HK-2 (cell line): ENCODE measurements around the gene VPS13D.
A peak's percentile ranks its signal among the peaks of the same experiment; 100 is the strongest.

Source experiments
- DNase-seq: peaks from one replicate; pipeline ENCODE4 v3.0.0-alpha.2; 2018; ENCODE audit not compliant: unreplicated experiment

VPS13D gene

DNA sequence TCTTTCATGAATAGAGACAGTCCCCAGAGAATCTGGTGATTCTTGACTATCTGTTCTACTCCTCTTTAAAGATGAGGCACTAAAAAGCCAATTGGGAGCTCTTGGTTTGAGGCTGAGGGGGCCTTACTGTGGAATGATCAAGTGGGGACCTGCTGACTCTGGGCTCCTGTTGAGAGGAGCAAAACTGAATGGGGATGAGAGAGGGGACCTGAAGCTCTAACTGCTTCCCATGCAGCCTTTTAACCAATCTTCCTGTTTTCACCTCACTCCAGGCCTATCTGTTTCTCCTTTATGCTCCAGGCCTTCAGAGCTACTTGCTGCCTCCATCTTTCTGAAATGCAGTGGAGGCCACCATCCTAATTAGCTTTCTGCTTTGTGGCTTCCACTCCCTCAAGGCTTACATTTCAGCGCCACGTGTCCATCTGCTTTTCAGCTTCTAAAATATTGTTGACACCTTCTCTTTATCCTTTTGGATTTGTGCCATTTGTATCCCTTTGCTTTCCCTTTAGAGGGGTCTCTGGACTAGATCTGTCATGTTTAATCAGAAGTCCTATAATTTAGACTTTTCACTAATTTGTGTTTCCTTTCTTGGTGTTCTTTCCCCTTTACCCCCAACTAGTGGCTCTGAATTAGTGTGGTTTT is 242.4 kb downstream of the VPS13D start:
- DNase-seq: no peak

DNA sequence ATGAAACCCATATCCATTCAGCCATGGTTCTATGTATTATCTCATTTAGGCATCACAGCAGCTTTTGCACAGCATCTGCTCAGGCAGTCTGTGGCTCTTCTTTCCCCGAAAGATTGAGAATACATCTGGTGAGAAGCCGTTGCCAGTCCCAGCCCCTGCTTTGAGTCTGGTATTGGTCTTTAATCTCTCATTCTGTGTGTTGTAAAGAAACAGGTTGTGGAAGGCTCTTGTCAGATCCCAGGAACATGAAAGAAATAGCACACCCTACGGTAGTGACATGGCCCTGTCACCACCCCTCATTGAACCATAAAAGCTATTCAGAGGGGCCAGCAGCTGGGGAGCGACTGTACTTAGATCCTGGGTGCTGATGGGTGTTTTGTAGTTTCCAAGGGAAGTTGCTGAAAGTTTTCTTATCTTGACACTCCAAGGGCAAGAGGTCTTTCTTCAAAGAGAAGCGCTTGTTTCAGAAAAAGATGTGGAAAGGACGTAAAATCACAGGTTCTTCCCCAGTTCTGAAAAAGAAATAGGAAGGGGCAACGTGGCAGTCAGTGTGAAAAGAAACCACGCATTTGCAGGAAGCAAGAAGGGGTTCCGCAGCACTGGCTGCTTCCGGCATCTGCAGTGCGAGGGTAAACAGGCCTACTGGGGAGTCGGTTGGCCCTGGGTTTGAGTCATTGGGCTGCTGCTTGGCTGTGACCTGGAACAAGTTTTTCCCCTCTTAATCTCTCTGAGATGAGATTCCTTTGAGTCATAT is 243.1 kb downstream of the VPS13D start:
- DNase-seq: no peak

DNA sequence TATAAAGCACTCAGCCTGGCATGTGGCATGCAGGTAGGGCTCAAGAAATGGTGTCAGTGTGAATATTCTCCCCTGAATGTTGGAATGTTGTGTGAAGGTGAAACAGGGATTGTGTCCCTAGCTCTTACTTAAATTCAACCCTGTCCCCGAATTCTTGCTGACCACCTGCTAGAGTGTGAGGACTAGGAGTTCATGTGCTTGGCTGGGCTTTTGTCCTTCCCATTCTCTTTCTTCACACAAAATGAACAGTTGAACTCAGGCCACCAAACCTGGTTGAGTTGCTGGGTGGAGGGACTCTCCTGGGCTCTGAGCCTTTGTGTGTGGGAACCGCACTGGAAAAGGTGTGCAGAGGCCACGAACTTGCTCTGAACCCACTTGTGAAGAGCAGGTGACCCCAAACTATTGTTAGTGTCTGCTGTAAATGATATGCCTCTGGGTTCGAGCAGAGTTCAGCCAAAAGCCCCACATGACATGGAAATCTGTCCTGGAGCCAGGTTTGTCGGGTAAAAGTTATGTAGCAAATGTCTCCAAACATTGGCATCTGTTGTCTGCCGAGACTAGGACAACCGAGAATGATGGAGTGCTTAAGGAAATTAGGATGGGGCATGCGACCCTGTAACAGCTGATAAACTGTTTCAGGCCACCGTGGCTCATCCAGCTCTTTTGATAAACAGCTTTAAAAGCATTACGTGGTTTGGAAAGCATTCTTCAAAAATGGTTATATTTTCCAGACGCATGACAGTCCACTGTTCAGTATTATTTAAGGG is 243.9 kb downstream of the VPS13D start:
- no peak for DNase-seq

DNA sequence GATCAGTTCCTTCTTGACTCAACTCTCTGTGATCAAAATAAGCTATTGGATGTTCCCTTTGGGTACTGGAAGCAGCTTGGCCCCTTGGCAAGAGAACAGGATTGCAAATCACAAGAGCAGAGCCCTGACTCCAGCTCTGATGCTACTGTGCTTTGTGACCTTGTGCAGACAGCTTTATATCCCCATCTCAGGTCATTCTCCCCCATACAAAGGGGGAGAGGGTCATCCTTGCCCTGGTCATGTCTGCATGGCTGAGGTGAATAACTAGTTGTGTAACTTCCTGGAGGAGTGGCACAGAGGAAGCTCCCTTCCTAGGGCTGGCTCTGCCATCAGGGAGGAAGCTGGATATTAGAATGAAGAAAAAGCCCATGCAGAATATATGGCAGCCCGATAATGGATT is 245.3 kb downstream of the VPS13D start:
- DNase-seq: no peak

DNA sequence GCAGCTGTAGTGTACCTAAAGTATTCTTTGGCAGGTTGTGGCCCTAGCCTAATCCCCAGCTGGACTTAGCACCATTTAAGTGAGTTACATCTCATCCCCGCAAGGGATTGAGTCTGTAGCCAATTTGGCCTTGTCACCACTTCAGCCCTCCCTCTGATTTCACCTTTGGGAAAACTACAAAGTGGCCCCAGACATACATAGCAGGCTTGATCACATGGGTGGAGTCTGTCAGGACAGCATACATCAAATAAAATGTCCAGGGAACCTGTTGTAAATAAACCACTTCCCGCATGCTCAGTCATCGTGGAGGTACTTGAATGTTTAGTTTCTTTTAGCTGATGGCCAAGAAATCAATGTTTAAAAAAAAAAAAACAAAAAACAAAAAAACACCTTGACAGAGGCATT is 245.7 kb downstream of the VPS13D start:
- DNase-seq: no peak

DNA sequence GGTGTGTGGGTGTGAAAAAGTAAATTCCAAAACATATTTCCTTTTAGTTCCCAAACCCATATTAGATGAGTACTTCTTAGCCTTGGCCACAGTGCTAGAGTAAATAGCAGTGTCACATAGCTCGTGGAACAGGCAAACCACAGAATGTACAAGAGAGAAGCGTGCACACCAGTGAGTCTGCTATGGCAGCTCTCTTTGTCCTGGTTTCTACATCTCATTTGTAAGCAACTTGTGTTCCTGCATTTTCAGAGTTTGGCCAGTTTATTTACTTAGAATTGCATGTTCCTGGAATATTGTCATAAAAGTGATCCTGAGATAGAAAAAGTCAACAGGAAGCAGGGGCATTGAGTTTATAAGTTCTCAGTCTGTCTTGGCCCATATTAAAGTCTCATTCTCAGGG is 246.1 kb downstream of the VPS13D start:
- no peak for DNase-seq

DNA sequence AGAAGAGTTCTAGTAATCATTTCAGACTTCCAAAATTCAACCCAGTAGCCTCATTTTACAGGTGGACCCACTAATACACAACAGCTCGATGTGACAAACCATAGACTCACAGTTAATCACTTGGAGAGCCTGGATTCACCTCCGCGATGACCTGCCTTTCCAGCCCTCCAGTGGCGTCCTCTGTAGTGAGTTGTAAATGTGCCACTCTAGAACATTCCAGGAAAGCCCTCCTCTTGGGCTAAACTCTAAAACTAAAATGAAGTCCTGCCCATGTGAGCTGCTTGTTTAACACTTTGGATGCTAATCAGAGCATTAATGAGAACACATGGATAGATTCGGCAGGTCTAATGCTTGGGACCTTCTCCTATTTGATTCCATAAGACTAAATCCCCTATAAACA is 247.5 kb downstream of the VPS13D start:
- no peak for DNase-seq

DNA sequence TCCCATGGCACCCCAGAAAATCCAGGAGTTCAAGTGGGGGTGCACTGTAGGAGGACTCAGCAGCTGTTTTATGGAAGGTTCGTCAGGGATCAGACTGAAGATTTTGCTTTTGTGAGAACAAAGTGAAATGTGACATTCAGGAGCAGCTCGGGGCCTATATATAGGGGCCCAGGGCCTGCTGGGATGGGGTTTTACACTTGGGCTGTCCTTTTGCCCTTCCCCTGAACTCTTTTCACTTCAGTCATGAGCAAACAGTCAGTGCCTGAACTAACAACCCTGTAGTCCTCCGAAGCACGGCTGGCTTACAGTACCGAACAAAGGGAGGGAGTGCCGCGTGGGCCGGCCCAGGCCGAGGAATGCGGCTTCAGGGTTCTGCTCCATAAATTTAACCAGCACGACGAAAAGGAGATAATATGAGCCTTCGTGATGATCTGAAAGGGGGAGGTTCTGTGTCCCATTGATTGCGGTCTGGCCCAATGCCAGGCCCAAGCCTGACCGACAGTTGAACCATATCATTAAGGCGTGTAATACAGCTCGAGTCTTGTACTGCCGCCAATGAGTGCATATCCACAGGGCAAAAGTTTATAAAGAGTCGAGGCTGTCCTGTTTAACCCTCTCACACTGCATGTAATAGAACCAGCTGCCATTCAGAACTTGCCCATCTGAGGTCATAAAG is 248.2 kb downstream of the VPS13D start:
- DNase-seq: peak; percentile 88

DNA sequence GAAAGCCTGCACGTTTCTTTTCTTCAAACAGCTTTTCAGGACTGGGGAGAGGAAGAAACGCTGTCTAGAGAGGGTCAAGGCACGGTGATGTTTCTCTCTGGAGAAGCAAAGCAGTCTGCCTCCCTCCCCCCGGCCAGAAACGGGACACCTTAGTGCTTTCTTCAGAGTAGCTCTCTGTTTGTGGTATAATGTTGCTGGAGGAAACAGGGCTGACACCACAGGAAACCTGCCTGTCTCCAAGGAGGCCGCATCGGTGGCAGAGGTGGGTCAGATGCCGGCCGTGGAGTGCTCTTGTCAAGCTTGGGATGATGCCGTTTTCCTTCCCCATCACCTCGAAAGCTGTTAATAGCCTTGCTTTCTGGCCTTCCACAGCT is 248.8 kb downstream of the VPS13D start:
- no peak for DNase-seq

DNA sequence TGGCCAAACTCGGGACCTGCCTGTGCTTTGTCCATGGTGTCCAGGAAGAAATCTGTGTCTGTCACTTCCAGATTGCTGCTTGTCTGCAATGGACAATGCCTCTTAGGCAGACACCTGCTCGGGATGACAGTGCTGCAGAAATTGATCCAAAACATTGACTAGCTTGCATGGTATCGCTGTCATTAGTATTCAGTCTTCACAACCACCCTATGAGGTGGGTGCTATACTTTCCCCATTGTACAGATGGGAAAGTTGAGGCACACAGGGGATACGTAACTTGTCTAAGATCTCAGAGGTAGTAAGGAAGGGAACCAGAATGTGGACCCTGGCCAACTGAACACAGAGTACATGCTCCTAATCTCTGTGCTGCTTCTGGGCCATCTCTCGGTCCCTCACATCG is 249.5 kb downstream of the VPS13D start:
- no peak for DNase-seq

DNA sequence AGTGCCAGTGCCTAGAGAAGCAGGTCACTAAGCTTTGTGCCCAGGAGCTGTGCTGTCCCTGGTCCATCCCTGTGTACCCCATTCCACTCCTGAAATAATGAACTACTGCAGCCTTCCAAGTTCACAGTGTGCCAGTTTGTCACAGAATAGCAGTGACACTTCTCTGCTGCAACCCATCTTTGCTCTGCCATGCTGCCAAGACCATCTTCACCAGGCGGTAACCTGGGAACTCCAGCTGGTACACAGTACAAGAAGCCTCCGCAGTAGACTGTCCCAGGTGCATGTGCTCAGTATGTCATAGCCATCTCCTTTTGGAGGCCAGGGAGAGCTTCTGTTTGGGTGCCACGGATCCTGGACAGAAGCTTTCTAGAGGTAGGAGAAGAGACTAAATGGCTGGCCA is 250.2 kb downstream of the VPS13D start:
- DNase-seq: no peak

DNA sequence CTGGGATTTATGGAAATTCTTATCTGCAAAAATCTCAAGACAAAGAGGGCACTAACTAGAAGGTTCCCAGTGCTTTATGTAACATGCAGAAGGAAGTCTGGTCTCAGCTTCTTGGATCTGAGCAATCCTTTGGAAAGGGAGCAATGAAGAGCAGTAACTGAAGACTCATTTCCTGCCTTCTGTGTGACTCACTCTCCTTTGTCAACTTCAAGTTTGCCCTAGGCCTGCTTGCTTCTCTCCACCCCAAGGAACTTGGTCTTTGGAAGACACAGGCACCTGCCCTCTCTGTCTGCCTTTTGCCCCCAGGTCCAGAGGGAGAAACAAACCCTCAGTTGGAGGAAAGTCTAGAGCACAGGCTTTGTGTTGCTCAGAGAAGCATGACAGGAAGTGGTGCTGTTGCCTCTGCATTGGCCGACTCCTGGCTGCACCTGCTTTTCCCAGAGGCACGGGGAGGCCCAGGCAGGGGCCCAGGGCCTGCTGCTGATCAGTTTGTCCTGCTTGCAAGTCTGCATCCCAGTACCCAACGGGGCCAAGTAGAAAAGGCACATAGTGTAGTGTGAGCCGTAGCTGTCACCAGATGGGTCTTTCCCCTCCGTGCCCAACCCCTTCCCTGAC is 251.0 kb downstream of the VPS13D start:
- DNase-seq: peak; percentile 48

DNA sequence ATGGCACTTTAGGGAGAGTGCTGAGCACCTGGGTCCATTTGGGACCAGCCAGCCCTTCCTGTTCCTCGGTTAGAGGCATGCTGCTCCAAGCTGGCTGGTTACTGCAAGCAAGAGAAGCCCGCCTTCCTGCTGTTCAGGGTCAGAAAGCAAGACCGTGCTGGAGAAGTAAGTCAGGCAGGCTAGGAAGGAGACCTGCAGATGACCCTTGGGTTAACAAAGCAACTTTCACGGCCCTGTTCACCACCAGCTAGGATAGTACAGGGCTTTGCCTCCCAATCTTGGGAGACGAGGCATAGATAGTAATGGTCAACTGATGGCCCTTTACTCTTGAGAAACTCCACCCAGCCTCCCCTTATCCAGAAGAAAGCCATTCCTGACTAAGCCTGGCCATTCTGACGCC is 252.1 kb downstream of the VPS13D start:
- no peak for DNase-seq

DNA sequence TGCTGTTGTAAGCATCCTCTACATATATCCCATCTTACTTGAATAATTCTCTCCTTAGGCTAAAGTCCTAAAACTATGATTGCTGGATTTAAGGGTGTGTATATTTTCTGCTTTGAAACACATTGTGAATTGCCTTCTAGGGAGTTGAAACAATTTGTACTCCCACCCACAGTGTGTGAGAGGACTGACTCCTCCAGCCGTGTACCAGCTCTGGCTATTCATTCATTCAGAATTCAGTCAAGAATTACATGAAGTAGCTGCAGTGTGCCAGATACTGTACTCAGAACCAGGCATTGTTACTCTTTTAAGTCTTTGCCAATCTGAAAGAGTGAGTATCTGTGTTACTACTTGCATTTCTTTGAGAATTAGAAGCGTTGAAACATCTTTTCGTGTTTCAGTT is 253.2 kb downstream of the VPS13D start:
- no peak for DNase-seq

DNA sequence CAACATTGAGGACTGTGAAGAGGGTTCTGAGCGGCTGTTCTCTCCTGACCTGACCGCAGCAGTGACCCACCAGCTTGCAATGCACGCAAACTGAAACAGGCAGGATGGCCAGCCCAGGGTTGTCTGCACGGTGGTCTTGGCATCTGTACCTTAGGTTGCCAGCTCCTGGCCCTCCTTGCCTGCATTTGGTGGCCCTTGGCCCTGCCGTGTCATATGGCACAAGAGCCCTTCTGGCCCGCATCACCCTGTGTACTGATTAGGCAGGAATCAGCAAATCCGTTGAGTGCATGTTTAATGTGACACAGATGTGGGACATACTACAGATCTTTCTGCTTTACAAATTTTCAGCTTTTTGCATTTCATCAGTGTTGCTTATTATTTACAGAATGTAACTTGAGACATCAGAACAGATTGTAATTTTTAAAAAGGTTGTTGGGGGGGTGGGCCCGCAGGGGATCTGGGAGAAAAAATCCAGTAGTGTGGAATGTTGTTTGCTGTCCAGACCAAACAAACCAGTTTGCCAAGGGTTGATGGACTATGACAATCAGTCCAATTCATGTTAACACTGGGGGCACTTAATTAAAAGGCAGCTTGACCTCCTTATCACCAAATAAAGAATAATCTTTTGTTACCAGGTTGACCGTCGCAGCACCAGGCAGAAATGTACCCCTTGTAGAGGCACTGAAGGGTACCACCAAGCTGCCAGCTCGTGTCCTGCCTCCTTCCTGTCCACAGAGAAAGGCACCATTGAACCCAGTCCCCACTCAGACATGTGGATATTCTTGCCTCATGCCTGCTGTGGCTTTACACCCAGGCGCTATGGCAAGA is 255.6 kb downstream of the VPS13D start:
- no peak for DNase-seq

DNA sequence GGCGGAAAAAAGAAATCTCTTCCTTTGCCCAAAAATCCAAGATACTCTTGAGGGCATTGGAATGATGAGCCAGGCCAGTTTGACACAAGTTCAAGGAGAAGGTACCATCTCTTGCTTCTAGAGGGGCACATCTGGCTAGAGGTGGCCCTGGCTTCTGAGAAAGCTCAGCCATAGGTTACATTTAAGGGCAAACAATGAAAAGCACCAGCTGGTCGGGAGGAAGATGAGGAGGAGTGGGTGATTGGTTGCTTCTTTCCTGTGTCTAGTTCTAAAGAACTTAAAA is 256.2 kb downstream of the VPS13D start:
- no peak for DNase-seq

DNA sequence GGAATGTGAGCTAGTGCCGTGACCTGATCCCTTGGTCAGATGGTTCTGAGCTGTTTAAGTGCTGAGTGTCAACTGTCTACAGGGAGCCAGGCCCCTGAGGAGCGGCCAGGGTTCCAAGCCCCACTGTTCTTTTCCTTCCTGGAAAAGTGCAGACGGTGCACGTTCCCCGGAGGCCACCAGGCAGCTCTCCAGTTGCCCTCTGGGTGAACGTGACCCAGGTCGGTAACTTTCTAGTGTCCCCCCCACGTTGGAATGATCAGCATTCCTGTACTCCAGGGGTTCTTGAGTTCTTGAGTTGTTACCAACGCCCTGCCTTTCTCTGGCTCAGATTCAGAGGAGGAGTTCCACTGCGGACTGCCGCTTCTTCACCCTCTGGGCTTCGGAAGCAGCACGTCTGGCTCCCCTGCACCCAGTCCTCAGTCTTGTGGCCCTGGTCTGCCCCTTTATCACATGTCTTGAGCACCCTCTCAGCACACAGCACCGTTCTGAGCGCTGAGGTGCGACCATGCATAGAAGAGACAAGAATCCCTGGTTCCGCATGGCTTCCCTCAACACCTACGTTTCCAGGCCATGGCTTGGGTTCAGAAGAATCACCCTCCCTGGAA is 256.7 kb downstream of the VPS13D start:
- DNase-seq: peak; percentile 80

DNA sequence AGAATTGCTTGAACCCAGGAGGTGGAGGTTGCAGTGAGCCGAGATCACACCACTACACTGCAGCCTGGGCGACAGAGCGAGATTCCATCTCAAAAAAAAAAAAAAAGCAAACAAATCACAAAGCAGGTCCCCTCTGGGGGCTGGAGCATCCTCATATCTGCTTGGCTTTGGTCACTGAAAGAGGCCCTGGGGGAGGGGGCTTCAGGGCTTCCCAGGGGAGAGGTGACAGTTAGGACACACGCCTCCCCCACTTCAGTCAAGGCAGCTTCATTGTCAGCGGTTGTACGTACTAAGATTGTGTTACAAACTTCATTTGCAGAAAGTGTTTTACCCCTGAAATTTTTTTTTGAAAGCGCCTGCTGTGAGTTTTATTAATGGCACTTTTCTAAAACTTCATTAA is 257.7 kb downstream of the VPS13D start:
- no peak for DNase-seq

DNA sequence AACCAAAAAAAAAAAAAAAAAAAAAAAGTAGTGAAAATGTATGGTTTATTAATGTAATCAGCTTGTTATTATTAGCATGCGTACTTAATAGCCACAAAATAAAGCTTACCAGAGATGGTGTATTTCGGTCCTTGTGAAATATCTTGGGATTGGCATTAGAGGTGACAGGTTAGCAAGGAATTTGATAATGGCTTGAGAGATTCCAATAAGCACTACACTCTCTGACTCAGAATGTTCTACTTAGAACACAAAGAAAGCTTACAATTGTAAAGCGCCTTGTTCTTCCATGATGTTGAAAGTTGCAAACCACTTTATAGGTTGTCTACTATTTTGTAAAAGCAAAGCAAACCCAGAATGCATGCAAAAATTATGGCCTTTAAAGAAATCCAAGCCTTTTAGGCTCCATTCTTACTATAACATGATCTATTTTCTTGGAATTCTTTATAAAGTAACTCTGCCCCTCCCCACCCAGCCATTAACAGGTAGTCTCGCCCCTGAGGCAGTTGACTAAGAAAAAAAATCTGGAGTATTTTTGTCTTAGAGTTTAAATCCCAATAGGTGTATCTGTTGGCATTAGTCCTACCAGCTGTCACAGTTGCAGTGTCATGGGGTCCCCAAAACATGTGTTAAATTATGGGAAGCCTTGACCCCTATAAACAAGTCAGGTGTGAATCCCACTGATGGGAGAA is 259.0 kb downstream of the VPS13D start:
- DNase-seq: no peak

DNA sequence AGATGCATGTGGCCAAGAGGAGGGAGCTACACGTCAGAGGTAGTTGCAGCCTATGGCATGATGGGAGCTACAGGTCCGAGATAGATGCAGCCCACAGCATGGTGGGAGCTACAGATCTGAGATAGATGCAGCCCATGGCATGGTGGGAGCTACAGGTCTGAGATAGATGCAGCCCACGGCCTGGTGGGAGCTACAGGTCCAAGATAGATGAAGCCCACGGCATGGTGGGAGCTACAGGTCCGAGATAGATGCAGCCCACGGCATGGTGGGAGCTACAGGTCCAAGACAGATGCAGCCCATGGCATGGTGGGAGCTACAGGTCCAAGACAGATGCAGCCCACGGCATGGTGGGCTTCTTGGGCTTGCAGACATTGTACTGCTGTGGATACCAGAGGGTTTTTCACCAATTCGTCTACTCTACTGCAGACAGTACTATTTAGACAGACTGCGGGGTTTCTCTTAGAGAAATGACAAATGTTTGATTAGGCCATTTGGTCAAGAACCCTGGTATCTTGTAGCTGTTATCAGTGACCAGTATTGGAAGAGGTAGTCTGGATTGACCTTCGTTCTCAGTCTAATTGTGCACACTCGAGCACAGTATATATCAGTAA is 260.8 kb downstream of the VPS13D start:
- no peak for DNase-seq
